A204.1 (cell line): Measurements from ENCODE around the gene ZNF277.
"Not testable (repeated sequence)": the region's sequence is repeated elsewhere in the genome, so short reads cannot be mapped to it uniquely, and the experiment has no call there.

Experiments
- FAIRE-seq: peaks from 2 replicates; lab custom pipeline; 2012; peaks lifted over from hg19 to GRCh38; lab: Jason Lieb, UNC

Gene ZNF277

DNA sequence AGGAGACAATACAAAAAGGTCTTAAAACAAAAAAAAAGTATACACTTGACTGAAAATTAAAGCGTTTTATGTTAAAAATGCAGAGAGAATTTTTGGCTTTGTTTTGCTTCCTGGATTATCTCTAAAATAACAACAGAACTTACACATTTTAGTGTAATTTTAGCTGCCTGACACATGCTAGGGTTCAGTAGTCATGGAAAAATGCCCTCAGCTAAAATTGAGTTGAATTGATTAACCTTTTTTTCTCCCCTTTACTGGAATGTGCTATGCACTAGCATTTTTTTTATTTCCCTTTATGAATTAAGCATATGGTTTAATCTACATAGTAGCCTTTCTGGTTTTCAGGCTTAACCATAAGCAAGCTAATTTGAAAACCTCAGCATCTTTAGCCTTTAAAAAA is 89.9 kb downstream of the ZNF277 start:
- no peak for FAIRE-seq

DNA sequence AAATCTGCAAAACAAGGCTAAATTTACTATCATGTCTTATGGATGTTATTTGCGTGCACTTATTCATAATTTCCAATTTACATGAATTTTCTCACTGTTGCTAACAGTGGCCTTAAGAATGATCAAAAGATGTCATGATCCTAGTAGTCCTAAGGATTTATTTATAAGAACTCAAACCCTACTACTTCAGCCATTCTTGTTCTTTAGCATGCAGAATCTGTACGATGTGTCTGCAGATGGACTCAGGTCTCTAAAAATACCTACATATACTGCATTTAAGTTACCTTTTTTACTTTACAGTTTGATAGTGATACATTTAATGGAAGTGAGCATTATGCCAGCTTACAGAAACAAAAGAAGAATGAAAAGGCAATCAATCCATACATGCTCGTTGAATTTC is 91.2 kb downstream of the ZNF277 start:
- no peak for FAIRE-seq

- no peak for FAIRE-seq
Measured at GRCh38 chr7:112298543-112299100, 92.1 kb downstream of the ZNF277 start.

DNA sequence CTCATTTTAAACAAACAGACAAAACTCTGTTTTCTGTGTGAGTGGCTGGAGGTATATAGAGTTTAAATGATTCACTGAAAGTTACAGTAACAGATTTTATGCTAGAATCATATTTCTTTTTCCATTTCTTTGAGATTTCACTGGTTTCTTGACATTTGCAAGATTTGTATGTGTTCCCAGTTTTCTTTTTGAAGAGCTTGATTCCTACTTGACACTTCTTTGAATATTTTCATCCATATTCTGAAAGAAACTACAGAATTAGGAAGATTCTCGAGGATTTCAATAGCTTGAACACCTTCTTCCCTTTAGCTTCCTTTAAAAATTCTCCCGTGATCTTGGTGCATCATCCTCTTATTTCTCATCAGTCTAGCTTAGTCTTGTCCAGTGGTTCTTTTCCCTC is 93.6 kb downstream of the ZNF277 start:
- FAIRE-seq: no peak

DNA sequence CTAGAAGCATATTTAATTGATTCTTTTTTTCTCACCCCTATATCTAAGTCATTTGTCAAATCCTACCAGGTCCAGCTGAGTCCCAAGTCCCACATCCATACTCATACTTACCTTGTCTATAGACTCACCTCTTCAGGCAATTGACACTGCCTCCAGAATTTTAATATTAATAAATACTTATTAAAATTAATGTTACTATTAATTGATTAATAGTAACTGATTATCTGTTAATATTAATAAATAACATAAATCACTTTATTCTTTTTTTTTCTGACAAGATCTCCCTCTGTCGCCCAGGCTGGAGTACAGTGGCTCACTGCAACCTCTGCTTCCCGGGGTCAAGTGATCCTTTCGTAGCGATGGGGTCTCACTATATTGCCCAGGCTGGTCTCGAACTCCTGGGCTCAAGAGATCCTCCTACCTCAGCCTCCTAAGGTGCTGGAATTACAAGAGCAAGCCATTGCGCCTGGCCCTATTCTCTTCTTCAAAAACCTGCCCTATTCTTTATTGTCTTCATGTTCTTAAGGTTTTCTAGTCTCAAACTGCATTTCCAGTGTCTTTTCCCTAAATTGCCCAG is 94.4 kb downstream of the ZNF277 start:
- no peak for FAIRE-seq

DNA sequence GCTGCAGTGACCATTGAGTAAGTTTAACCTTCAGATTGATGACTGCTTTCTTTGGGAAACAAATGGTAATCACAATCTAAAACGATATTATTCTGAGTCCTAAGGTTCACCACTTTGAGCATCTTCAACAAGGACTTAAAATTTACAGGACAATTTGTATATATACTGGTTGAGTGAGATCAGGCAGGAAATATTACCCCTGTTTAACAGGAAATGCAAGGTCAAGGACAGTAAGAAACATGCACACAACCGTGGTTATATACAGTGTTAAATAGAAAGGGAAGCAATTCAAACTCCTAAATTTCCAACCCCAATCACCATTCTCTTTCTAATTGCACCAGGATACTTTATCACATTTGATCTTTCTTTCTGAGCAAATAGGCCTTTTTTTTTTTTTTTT is 96.1 kb downstream of the ZNF277 start:
- FAIRE-seq: no peak

DNA sequence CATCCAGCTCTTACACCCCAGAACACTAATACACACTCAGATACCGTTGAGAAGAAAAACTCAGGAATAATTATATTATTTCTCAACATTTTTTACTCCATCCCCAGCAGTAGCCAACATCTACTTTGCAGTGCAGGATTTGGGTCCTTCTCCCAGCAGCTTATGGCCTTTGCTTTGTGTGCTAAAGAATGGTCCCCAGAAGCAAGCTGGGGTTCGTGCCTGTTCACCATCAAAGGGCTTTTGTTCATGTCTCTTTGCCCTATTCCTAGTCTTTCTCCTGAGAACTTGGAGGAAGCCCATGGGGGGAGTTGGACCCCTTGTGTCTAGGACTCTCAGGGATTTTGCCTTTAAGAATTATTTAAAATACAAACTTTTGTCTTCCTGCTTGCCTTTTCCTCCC is 100.4 kb downstream of the ZNF277 start:
- no peak for FAIRE-seq

GRCh38 chr7:112307506-112307905 is 101.0 kb downstream of the ZNF277 start:
- no peak for FAIRE-seq

GRCh38 chr7:112308974-112309373 is 102.5 kb downstream of the ZNF277 start:
- no peak for FAIRE-seq

- FAIRE-seq: not testable (repeated sequence)
Measured at GRCh38 chr7:112316803-112317202, 110.3 kb downstream of the ZNF277 start.

- peak; percentile 79 for FAIRE-seq
Measured at GRCh38 chr7:112322070-112322469, 115.6 kb downstream of the ZNF277 start.

GRCh38 chr7:112327566-112327965 is 121.1 kb downstream of the ZNF277 start:
- no peak for FAIRE-seq

DNA sequence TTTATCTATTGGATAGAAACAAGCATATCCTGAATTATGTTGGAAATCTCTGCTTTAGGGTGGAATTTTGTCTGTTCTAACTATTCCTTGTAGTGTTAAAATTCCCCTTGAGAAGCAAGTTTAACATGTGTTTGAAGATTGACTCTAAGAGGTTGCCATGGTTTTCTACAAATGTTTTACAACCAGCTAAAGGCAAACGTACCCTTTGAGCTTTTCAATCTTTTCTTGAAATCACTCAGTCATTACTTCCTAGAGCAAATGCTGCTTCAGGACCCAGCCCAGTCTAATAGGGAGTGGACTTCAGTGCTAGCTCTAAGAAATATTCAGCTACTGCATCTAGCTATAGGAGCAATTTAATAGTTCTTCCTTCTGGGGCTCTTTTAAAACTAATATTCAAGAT is 125.0 kb downstream of the ZNF277 start:
- no peak for FAIRE-seq

DNA sequence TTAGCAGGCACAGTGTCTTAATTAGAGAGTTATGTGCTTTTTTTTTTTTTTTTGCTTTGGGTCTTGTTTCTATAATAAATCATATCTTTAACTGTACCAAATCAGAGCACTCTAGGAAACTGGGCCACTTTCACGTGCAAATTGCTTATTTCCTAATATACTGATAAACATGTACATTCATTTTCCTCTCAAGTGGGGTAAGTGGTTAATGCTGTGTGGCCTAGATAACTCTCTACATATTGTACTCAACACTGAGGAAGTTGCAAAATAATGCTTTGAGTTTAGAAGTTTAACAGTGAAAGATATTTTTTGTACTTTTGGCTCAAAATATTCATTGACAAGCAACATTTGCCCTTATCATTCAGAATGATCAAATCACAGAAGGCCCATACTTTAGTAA is 127.9 kb downstream of the ZNF277 start:
- no peak for FAIRE-seq

- FAIRE-seq: no peak
Measured at GRCh38 chr7:112336261-112336660, 129.8 kb downstream of the ZNF277 start.

- FAIRE-seq: no peak
Measured at GRCh38 chr7:112336936-112337576, 130.6 kb downstream of the ZNF277 start.

DNA sequence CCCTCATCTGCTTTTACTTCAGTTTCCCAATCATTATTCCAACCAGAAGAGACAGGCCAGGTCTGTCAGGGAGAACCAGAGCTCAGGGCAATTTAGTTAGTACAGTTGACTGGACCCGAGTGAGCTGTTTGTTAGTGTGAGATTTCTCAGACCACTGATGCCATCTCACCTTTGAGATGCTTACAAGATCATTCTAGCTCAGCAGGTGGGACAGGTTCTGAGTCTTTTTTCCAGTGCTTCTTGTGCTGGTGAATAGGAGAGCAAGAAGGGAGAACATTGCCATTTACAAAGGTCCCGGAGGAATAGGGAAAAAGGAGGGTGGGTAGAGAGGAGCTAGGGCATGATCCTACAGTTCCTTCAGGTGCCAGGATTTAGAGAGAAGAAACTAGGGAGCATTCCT is 131.4 kb downstream of the ZNF277 start:
- no peak for FAIRE-seq

- FAIRE-seq: no peak
Measured at GRCh38 chr7:112338786-112339185, 132.3 kb downstream of the ZNF277 start.

GRCh38 chr7:112341464-112341863 is 135.0 kb downstream of the ZNF277 start:
- FAIRE-seq: no peak

- FAIRE-seq: no peak
Measured at GRCh38 chr7:112346381-112347060, 140.0 kb downstream of the ZNF277 start.

GRCh38 chr7:112347088-112347487 is 140.6 kb downstream of the ZNF277 start:
- no peak for FAIRE-seq

GRCh38 chr7:112350585-112350984 is 144.1 kb downstream of the ZNF277 start:
- no peak for FAIRE-seq

- FAIRE-seq: no peak
Measured at GRCh38 chr7:112356596-112356995, 150.1 kb downstream of the ZNF277 start.

DNA sequence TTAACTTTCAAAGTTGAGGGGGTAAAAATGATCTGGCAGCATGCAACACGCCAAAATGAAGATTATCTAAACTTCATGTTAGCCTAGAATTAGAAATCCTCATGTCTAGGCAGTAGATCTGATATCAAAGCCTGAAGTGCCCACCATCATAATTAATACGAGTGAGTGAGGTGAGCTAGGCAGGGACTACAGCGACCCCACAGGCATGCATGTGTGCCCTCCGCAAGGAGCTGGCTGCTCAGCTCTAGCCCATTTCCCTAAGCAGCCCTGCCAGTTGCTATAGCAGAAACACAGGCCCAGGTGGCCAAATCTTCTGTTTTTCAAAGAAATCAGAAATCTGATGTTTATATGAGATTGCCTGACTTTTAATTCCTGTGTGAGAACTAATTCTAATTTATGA is 150.6 kb downstream of the ZNF277 start:
- no peak for FAIRE-seq
